NCI-H2196 treated with DMSO at 0.1 percent for 48 hours (cell line): ENCODE measurements around the gene ZNF81.
"Not testable (repeated sequence)": the region's sequence is repeated elsewhere in the genome, so short reads cannot be mapped to it uniquely, and the experiment has no call there.

ENCODE experiments used
- DNase-seq: peaks from one replicate; lab custom pipeline; 2025; ENCODE audit not compliant: unreplicated experiment; lab: John Stamatoyannopoulos, UW

ZNF81 gene

DNA sequence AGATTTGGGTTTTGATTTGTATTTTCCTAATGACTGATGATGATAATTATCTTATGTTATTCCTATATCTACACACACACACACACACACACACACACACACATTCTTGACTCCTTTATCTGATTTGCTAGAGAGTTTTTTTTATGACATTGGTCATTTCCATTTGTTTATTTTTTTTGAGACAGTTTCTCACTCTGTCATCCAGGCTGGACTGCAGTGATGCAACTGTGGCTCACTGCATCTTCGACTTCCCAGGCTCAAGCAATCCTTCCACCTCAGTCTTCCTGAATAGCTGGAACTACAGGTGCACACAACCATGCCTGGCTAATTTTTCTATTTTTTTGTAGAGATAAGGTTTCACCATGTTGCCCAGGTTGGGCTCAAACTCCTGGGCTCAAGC, 6.7 kb downstream of the ZNF81 start:
- DNase-seq = no peak

DNA sequence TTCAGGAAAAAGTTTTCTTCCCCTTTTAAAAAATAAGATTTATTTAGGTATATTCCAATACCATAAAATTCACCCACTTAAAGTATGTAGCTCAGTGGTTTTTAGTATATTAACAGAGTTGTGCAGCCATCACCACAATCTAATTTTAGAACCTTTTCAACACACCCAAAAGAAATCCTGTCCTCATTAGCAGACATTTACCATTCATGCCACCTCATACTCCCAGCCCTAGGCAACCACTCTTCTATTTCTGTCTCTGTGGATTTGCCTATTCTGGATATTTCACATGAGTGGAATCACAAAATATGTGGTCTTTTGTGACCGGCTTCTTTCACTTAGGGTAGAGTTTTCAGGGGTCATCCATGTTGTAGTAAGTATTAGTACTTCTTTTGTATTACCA, 7.4 kb downstream of the ZNF81 start:
- no peak for DNase-seq

DNA sequence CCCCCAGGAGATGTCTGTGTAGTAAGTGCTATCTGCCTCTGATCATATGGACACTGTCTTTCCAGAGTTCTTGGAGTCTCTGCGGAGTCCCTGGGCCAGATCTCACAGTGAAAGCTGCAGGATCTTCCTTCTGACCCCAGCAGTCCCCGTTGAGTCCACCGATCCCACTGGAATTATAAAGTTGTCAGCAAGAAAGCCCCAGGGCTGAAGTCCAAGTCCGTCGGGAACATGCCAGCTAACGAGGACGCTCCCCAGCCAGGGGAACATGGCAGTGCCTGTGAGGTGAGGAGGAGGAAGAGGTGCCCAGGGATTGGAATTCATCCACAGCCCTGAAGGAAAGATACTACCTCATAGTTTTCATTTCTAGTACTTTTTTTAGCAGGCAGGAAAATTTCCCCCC, 9.3 kb downstream of the ZNF81 start:
- DNase-seq = no peak

DNA sequence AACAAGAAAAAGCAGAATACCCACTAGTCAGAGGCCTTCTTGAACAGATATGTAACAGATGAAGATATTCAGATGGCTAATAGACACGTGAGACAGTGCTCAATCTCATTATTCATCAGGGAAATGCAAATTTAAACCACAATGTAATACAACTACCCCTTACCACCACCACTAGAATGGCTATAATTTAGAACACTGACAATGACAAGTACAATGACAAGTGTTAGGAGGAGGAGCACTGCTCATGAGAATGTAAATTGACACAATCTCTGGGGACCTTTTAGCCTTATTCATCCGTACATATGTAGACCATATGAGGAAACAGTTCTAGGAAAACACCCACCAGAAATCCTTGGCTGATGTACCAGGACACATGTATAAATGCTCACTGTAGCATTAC, 13.1 kb downstream of the ZNF81 start:
- DNase-seq = no peak

DNA sequence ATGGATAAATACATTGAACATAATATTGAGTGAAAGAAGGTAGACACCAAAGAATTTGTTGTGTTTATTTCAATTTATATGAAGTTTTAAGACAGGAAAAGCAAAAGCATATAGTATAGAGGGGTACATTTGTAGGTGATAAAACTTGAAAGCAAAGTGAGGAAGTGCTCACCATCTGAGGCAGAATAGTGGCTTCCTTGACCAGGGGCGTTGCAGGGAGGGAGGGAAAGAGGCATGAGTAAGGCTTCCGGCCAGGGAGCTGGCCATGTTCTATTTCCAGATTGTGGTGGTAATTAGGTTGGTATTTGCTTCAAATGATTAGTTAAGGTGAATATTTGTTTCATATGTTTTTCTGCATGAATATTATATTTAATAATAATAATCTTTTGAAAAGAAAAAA, 13.7 kb downstream of the ZNF81 start:
- DNase-seq = not testable (repeated sequence)

DNA sequence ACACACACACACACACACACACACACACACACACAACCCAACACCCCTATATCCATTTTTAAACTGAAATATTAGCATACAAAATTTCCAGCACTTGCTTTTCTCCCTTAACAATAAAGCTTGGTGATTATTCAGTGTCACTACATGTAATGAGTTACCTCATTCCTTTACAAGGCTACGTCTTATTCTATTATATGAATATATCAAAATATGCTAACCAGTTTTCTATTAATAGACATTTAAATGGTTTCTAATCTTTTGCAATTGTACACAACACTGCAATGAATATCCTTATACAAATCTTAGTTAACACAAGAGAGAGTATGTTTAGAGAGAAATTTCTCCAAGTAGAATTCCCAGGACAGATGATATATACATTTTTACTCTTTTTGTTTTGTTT, 14.2 kb downstream of the ZNF81 start:
- no peak for DNase-seq

DNA sequence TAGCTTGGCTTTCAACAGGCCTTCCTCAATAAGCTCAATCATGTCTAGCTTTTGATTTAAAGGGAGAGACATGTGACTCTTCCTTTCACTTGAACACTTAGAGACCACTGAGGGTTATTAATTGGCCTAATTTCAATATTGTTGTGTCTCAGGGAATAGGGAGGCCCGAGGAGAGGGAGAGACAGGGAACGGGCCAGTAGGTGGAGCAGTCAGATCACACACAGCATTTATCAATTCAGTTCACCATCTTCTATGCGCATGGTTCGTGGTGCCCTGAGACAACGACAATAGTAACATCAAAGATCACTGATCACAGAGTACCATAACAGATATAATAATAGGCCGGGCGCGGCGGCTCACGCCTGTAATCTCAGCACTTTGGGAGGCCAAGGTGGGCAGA, 17.8 kb downstream of the ZNF81 start:
- DNase-seq = no peak

DNA sequence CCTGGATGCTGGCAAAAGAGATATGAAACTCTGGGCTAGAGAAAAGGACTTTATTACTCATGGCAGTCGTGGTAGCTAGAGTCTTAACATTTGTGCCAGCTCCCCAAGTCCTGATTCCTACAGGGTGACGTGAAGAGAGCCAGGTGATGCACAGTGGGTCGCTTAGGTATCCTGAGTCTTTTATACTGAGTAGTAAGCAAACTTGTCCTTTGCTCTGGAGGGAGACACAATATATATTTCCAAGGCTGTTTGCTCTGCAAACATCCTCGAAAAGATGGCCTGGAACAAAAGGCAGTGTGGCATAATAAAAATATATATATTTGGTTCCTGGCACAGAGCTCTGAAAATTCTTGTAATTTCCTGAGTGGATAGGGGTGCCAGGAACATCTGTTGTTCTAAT, 23.0 kb downstream of the ZNF81 start:
- no peak for DNase-seq

DNA sequence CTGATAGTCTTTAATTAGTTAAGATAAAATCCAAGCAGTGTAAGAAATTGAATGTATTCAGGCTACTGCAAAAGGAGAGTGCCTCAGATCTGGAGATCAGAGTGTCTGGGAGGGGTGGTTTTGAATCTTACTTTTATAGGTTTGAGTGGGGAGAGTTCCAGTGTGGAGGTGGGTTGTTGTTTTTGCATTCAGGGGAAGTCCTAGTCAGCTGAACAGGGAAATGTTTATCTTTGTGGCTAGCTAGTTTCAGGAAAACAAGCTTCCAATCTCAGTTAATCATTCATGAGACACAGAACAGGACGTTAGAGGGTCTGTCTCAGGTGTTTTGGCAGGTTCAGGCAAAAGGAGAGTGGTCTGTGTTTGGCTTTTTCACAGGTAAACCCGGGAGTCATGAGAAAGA, 26.0 kb downstream of the ZNF81 start:
- DNase-seq = no peak

DNA sequence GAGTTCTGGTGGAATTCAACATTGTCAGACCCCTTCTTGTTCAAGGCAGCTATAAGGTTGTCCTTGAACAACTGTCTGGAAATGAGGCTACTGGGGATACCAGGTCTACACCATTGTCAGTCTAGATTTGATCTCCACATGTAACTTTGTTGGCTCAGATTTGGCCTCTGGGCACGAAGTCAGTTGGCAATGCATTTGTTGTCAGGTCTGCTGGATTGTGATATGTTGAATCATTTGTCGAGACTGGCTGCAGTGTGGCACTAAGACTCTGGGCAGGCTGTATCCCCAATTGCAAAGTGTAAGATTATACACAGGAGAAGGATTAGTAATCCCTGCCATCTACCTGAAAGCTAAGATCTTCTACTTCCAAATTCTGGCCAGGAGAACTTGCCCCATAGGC, 26.5 kb downstream of the ZNF81 start:
- no peak for DNase-seq

DNA sequence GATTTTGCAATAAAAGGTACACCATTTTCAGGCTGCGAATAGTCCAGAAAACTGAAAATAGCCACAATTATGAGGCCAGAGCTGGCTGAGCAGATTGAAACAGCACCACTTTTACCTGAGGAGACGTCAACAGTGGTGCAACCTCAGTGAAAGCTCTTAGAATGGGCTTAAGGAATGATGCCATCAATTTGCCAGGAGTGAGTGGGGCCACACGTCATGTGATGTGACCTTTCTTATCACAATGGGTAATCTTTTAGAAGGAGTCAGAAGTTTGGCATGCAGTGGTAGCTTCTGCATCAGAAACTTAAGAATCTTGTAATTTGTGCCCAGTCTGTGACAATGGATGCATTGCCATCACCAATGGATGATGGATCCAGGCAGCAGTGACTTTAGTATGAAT, 27.6 kb downstream of the ZNF81 start:
- no peak for DNase-seq

DNA sequence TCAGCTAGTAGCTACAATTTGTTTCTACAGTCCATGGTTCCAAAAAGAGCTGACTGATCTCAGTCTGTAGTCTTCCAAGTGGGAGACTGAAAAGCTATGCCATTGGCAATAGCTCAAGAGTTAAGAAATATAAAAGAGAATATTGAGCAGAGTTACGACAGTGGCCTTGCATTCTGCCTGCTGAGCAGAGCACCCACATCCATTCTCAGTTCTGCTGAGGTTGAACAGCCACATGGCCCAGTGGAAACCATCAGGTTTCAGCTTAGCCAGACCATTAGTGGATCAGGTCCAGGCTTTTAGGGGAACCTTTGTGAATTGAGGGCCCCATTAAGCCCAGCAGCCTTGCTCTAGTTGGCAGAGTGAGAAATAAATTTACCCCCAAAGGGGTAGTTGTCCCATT, 28.1 kb downstream of the ZNF81 start:
- no peak for DNase-seq

DNA sequence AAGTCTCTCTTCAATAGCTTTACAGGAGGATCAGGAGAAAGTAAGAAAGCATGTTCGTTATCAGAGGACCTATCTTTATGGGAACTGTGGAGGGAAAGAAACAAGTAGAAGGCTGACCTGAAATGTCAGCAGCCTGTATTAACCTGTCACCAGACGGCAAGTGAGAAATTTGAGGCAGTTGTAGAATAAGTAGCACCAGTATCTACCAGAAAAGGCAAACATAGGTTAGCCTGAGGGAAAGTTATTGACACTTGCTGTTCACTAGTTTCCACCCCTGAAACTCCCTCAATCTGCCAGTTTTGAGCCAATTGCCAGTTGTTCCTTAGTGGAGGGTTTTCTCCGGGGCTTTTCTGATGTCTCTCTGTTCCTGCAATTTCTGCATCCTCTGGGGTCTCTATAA, 36.4 kb downstream of the ZNF81 start:
- DNase-seq = no peak

DNA sequence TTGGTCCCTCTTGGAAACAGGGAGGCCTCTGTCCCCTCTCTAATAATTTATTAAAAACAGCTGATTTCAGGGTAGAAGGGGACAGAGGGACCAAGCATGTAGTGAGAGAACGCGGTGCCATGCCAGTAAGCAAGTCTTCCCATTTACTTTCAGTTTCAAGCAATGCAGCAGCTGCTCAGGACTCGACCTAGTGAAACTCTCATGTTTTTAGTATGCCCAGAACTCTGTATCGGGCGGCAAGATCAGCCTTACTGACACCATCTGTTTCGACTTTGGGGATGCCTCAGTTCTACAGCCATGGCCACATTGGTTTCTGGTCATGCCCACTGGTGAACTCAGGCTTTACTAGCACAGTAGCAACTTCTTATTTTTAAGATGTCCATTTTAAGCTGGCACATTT, 40.6 kb downstream of the ZNF81 start:
- no peak for DNase-seq

DNA sequence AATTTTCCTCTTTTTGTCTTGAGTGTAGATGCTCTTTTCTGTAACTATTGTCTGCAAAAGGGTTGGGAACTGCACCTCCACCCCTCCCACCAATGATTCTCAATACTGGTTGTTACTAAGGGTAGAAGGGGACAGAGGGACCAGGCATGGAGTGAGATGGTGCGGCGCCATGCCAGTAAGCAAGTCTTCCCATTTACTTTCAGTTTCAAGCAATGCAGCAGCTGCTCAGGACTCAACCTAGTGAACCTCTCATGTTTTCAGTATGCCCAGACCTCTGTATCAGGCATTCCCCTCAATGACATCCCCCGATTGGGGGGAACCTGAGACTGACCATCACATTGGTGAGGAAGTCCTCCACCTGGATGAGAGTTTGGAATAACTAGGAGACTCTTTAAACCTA, 41.5 kb downstream of the ZNF81 start:
- no peak for DNase-seq

DNA sequence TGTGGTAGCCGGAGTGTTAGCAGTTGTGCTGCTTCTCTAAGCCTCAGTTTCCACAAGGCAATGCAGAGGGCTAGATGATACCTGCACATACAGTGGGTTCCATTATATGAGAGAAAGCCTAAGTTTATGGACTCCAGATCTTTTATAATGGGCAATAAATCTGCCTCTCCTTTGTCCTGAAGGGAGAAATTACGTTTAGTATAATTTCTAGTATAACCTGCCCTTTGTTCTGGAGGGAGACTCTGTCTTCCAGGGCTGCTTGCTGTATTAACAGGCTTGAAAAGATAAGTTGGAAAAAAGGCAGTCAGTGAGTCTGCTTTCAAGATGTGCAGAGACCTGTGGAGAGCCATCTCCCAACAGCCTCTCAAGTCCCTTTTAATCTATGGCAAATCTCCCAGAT, 42.8 kb downstream of the ZNF81 start:
- DNase-seq = no peak

DNA sequence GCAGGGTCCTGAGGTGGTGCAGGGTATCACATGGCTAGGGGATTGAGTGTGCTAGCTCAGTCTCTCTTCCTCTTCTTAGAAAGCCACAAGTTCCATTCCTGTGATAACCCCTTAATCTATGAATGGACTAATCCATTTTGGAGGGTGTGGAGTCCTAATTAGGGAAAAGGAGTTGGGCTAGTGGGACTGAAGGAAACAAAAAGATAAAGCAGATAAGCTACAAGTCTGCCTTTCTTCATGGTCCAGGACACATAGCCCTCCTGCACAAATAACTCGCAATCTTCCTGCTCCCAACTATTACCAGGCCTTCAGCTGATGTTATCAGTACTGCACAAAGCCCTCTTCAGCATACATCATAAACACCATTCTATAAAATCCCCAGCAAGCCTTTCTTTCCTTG, 44.2 kb downstream of the ZNF81 start:
- no peak for DNase-seq

DNA sequence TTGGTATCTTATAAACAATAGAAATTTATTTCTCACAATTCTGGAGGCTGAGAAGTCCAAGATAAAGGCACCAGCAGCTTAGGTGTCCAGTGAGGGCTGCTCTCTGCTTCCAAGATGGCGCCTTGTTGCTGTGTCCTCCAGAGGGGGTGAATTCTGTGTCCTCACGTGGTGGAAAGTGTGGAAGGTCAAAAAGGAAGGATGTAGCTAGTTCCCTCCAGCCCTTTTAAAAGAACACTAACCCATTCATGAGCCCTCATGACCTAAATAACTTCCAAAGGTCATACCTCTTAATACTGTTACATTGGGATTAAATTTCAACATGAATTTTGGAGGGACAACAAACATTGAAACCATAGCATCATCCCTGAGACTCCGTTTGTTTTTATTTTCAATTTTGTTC, 48.8 kb downstream of the ZNF81 start:
- DNase-seq = no peak

DNA sequence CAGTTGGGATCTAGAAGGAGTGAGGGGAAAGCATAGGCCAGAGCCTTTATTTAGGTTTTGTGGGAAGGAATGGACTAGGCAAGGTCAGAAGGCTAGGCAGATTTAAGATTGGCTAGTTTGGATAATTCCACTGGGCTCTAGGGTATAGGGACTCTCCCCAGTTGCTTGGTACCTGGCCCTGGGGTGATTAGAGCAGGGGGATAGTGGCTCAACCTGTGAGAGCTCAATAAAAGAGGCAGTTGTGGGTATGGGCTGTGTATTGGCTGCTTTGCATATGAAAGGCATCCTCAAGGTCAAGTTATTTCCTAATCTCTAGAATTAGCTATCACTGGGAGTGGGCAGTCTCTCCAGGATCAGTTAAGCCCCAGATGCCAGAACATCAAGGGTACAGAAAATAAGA, 61.3 kb downstream of the ZNF81 start:
- no peak for DNase-seq

DNA sequence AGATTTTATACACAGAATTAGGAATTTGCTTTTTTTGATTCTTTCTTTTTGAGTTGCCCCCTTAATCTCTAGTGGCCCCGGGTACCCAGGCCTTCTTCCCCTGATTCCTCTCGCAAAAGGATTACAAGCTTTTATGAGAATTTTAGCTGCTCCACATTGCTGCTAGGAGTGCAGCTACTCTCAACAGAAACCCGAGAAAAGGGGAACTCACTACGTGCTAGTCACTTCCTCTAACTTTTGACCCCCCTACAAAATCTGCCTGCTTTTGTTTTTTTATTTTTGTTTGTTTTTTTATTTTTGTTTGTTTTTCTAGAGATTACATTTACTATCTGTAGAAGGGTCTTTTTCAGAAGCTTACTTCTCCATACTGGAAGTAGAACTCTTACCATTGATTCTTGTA, 64.1 kb downstream of the ZNF81 start:
- no peak for DNase-seq

DNA sequence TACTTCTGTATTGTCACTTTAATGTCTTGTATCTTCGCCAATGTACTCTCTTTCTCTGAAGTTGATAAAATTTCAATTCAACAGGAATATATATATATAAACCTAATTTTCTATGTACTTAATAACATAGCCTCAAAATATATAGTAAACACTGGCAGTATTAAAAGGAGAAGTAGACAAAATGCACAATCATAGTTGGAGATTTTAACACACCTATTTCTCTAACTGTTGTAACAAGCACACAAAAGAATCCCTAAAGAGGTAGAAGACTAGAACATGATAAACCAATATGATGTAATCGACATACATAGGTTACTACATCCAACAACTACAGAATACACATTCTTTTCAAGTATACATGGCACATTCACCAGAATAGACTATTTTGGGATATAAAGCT, 65.5 kb downstream of the ZNF81 start:
- no peak for DNase-seq

DNA sequence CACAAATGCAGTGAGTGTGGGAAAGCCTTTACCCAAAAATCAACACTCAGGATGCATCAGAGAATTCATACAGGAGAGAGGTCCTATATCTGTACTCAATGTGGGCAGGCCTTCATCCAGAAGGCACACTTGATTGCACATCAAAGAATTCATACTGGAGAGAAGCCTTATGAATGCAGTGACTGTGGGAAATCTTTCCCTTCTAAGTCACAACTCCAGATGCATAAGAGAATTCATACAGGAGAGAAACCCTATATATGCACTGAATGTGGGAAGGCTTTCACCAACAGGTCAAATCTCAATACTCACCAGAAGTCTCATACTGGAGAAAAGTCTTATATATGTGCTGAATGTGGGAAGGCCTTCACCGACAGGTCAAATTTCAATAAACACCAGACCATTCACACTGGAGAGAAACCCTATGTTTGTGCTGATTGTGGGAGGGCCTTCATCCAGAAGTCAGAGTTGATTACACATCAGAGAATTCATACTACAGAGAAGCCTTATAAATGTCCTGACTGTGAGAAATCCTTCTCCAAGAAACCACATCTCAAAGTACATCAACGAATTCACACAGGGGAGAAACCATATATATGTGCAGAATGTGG, 79.3 kb downstream of the ZNF81 start:
- DNase-seq = no peak

DNA sequence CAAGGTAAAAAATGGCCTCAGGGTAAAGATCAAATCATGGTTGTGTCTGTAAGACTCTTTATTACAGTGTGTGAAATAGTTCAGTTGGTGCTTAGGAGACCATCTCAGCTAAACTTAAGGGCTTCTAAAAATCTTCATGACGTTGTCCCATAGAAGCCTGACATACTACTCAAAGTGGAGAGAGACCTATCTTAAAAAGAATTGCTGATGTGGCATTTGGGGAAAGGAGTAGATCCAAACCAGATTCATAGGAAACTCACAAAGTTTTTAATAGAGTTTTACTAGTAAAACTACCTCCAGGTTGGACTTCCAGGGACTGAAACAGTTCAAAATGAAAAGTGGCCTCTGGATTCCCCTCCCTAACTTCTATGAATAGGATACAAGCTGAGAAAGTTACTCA, 81.6 kb downstream of the ZNF81 start:
- DNase-seq = no peak

DNA sequence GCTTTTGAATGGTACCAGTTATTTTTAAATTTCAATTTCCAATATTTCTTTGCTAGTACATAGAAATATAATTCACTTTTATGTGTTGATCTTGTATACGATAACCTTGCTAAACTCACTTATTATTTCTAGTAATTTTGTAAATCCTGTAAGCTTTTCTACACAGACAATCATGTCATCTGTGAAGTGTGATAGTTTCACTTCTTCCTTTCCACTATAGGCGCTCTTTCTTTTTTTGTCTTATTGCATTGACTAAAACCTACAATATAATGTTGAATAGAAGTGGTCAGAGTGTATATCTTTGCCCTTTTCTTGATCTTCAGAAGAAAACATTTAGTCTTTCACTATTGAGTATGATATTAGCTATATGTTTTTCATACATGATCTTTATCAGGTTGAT, 90.5 kb downstream of the ZNF81 start:
- DNase-seq = no peak
